Muscle of arm (tissue), 12 donors: ENCODE measurements around the gene CLCN5. TPM values are rescaled to one million over a fixed set of nuclear protein-coding genes. Genes with fewer than 3 reads are reported as not detected.

Experiments used
- DNase-seq: peaks from one replicate; pipeline ENCODE4 v3.0.0-alpha.2; 2013
- polyA plus RNA-seq, 12 donors: library from polyadenylated mRNA; unstranded; fragments of 120-200 nt; gene quantifications; one replicate each; pipeline ENCODE4 v1.2.1, GENCODE V29; 2013; ENCODE audit not compliant: insufficient read length in 12 of 12

CLCN5 gene
- polyA plus RNA-seq, 12 donors, result 46.6 to 139 (median 100) TPM; not detected in 1

GRCh38 chrX:49921109-49921508 lies 1.3 kb upstream of the CLCN5 start:
- no peak for DNase-seq

GRCh38 chrX:49925176-49925575 lies 2.8 kb downstream of the CLCN5 start:
- DNase-seq, result no peak

GRCh38 chrX:49930039-49930438 lies 7.6 kb downstream of the CLCN5 start:
- no peak for DNase-seq

- DNase-seq, result no peak
Measured at GRCh38 chrX:49932791-49933190, 10.4 kb downstream of the CLCN5 start.

- no peak for DNase-seq
Measured at GRCh38 chrX:49934148-49934547, 11.8 kb downstream of the CLCN5 start.

GRCh38 chrX:49934729-49935128 lies 12.3 kb downstream of the CLCN5 start:
- no peak for DNase-seq

GRCh38 chrX:49947781-49948180 lies 25.4 kb downstream of the CLCN5 start:
- no peak for DNase-seq

GRCh38 chrX:49949961-49950360 lies 27.6 kb downstream of the CLCN5 start:
- no peak for DNase-seq

- DNase-seq, result no peak
Measured at GRCh38 chrX:49951524-49952193, 29.3 kb downstream of the CLCN5 start.

- DNase-seq, result no peak
Measured at GRCh38 chrX:49956313-49956712, 33.9 kb downstream of the CLCN5 start.

GRCh38 chrX:49958727-49959485 lies 36.5 kb downstream of the CLCN5 start:
- DNase-seq, result no peak

GRCh38 chrX:49959602-49960001 lies 37.2 kb downstream of the CLCN5 start:
- no peak for DNase-seq

GRCh38 chrX:49960061-49960460 lies 37.7 kb downstream of the CLCN5 start:
- peak; percentile 31 for DNase-seq

GRCh38 chrX:49970674-49971073 lies 48.3 kb downstream of the CLCN5 start:
- DNase-seq, result no peak

GRCh38 chrX:49972328-49972860 lies 50.0 kb downstream of the CLCN5 start:
- no peak for DNase-seq

GRCh38 chrX:49976682-49977197 lies 54.3 kb downstream of the CLCN5 start:
- no peak for DNase-seq

GRCh38 chrX:49977319-49978090 lies 55.1 kb downstream of the CLCN5 start:
- no peak for DNase-seq

- DNase-seq, result no peak
Measured at GRCh38 chrX:49978176-49978575, 55.8 kb downstream of the CLCN5 start.

GRCh38 chrX:49986058-49986457 lies 63.7 kb downstream of the CLCN5 start:
- no peak for DNase-seq

GRCh38 chrX:49987651-49988050 lies 65.3 kb downstream of the CLCN5 start:
- no peak for DNase-seq

- DNase-seq, result no peak
Measured at GRCh38 chrX:49988143-49988542, 65.7 kb downstream of the CLCN5 start.

- DNase-seq, result no peak
Measured at GRCh38 chrX:49991758-49992157, 69.4 kb downstream of the CLCN5 start.
